Duodenal mucosa (tissue), 2 donors: ENCODE data around the gene TACC2.

ENCODE experiments used
- H3K27ac ChIP-seq: one replicate; pipeline ENCODE4 v1.7.0; 2013; ENCODE audit warnings: low read depth, low read length
- H3K27me3 ChIP-seq, 2 donors: one replicate each; pipeline ENCODE4 v1.7.0; 2013; ENCODE audit warnings: low read length in 2 of 2, control low read depth in 1 of 2; ENCODE audit not compliant: insufficient read depth in 2 of 2, control insufficient read depth in 1 of 2
- H3K36me3 ChIP-seq, 2 donors: one replicate each; pipeline ENCODE4 v1.7.0; 2013; ENCODE audit warnings: low read length in 2 of 2, control low read depth in 1 of 2; ENCODE audit not compliant: insufficient read depth in 2 of 2, control insufficient read depth in 1 of 2
- H3K4me1 ChIP-seq, 2 donors: one replicate each; pipeline ENCODE4 v1.7.0; 2013; ENCODE audit warnings: low read length in 2 of 2, control low read depth in 1 of 2; ENCODE audit not compliant: insufficient read depth in 2 of 2, control insufficient read depth in 1 of 2
- H3K4me3 ChIP-seq, 2 donors: one replicate each; pipeline ENCODE4 v1.7.0; 2013; ENCODE audit warnings: low read length in 2 of 2, low read depth in 1 of 2
- H3K9ac ChIP-seq, 2 donors: one replicate each; pipeline ENCODE4 v1.7.0; 2013; ENCODE audit warnings: low read length in 2 of 2, low read depth in 1 of 2
- H3K9me3 ChIP-seq, 2 donors: one replicate each; pipeline ENCODE4 v1.7.0; 2013; ENCODE audit warnings: low read length in 2 of 2, control low read depth in 1 of 2; ENCODE audit not compliant: control insufficient read depth in 1 of 2

TACC2 gene

GRCh38 chr10:122227754-122228153, 238.8 kb downstream of the TACC2 start:
- H3K27ac ChIP-seq = no peak overlapping the region
- no peaks in the 10 kb centered on the region for H3K9me3 ChIP-seq
- H3K9ac ChIP-seq = no peak overlapping the region
- no peaks in the 10 kb centered on the region for H3K4me1 ChIP-seq
- no peak overlapping the region for H3K4me3 ChIP-seq
- peaks cover 39 to 67% of the 10 kb centered on the region in 2 donors for H3K36me3 ChIP-seq
- no peaks in the 10 kb centered on the region for H3K27me3 ChIP-seq

- Histone ChIP-seq H3K27me3 (no peaks in the 10 kb centered on the region), H3K9me3 (no peaks in the 10 kb centered on the region), H3K27ac (no peak overlapping the region), H3K4me1 (no peaks in the 10 kb centered on the region), H3K9ac (no peak overlapping the region), H3K4me3 (no peak overlapping the region), H3K36me3 (peaks cover 39 to 76% of the 10 kb centered on the region in 2 donors)
These were observed 240.7 kb downstream of the TACC2 start for GRCh38 chr10:122229666-122230065.

- Histone ChIP-seq H3K4me1 (no peaks in the 10 kb centered on the region), H3K4me3 (no peak overlapping the region), H3K27ac (no peak overlapping the region), H3K36me3 (peaks cover 39 to 70% of the 10 kb centered on the region in 2 donors), H3K9me3 (no peaks in the 10 kb centered on the region), H3K9ac (no peak overlapping the region), H3K27me3 (no peaks in the 10 kb centered on the region)
These were observed 241.3 kb downstream of the TACC2 start for GRCh38 chr10:122230222-122230621.

GRCh38 chr10:122232769-122233168, 243.8 kb downstream of the TACC2 start:
- H3K27ac ChIP-seq = no peak overlapping the region
- peaks cover 24 to 53% of the 10 kb centered on the region in 2 donors for H3K36me3 ChIP-seq
- no peaks in the 10 kb centered on the region for H3K27me3 ChIP-seq
- no peak overlapping the region for H3K4me3 ChIP-seq
- peaks cover 6 to 11% of the 10 kb centered on the region in 2 donors for H3K4me1 ChIP-seq
- no peak overlapping the region for H3K9ac ChIP-seq
- no peaks in the 10 kb centered on the region for H3K9me3 ChIP-seq

GRCh38 chr10:122233857-122234348, 244.9 kb downstream of the TACC2 start:
- H3K27ac ChIP-seq = no peak overlapping the region

GRCh38 chr10:122234416-122234815, 245.5 kb downstream of the TACC2 start:
- Histone ChIP-seq H3K27ac (no peak overlapping the region), H3K9ac (no peak overlapping the region), H3K9me3 (no peaks in the 10 kb centered on the region), H3K4me1 (peaks cover 9 to 15% of the 10 kb centered on the region in 2 donors), H3K27me3 (no peaks in the 10 kb centered on the region), H3K36me3 (peaks cover 24 to 41% of the 10 kb centered on the region in 2 donors), H3K4me3 (no peak overlapping the region)

More at GRCh38 chr10:122233857-122234348, 244.9 kb downstream of the TACC2 start:
- Histone ChIP-seq H3K9ac (no peak overlapping the region), H3K9me3 (no peaks in the 10 kb centered on the region), H3K27me3 (no peaks in the 10 kb centered on the region), H3K4me1 (peaks cover 9 to 15% of the 10 kb centered on the region in 2 donors), H3K4me3 (no peak overlapping the region), H3K36me3 (peaks cover 24 to 43% of the 10 kb centered on the region in 2 donors)

GRCh38 chr10:122236690-122237306, 247.8 kb downstream of the TACC2 start:
- Histone ChIP-seq H3K36me3 (peaks cover 23 to 47% of the 10 kb centered on the region in 2 donors), H3K9ac (no peak overlapping the region), H3K27me3 (no peaks in the 10 kb centered on the region), H3K9me3 (no peaks in the 10 kb centered on the region), H3K27ac (no peak overlapping the region), H3K4me3 (no peak overlapping the region), H3K4me1 (peaks cover 9 to 15% of the 10 kb centered on the region in 2 donors)

- peaks cover 9 to 15% of the 10 kb centered on the region in 2 donors for H3K4me1 ChIP-seq
- H3K27me3 ChIP-seq = no peaks in the 10 kb centered on the region
- H3K9me3 ChIP-seq = no peaks in the 10 kb centered on the region
- H3K36me3 ChIP-seq = peaks cover 21 to 47% of the 10 kb centered on the region in 2 donors
- no peak overlapping the region for H3K4me3 ChIP-seq
- no peak overlapping the region for H3K27ac ChIP-seq
- H3K9ac ChIP-seq = no peak overlapping the region
These were observed 248.5 kb downstream of the TACC2 start for GRCh38 chr10:122237331-122237990.

GRCh38 chr10:122239578-122240257, 250.8 kb downstream of the TACC2 start:
- peaks cover 20 to 44% of the 10 kb centered on the region in 2 donors for H3K36me3 ChIP-seq
- no peak overlapping the region for H3K27ac ChIP-seq
- H3K9me3 ChIP-seq = no peaks in the 10 kb centered on the region
- no peak overlapping the region for H3K9ac ChIP-seq
- no peak overlapping the region for H3K4me3 ChIP-seq
- peaks cover 9 to 15% of the 10 kb centered on the region in 2 donors for H3K4me1 ChIP-seq
- H3K27me3 ChIP-seq = no peaks in the 10 kb centered on the region

- H3K27me3 ChIP-seq = no peaks in the 10 kb centered on the region
- no peak overlapping the region for H3K4me3 ChIP-seq
- no peaks in the 10 kb centered on the region for H3K9me3 ChIP-seq
- H3K36me3 ChIP-seq = peaks cover 20 to 49% of the 10 kb centered on the region in 2 donors
- no peak overlapping the region for H3K27ac ChIP-seq
- peaks cover 9 to 15% of the 10 kb centered on the region in 2 donors for H3K4me1 ChIP-seq
- no peak overlapping the region for H3K9ac ChIP-seq
These were observed 251.4 kb downstream of the TACC2 start for GRCh38 chr10:122240401-122240800.
